Lower lobe of right lung (tissue), 2 donors: ENCODE measurements around the gene SYAP1. TPM values are rescaled to one million over a fixed set of nuclear protein-coding genes. Genes with fewer than 3 reads are reported as not detected.

Source experiments
- ATAC-seq, 2 donors: fragments of 200-7000 bp; cut with Tn5 transposase; one replicate each; pipeline ENCODE4 v1.9.1; 2020 to 2022; ENCODE audit warnings: mild to moderate bottlenecking in 2 of 2, moderate library complexity in 2 of 2
- DNase-seq: peaks from one replicate; pipeline ENCODE4 v3.0.0-alpha.2; 2020
- H3K27ac ChIP-seq: fragments of 200-600 bp; one replicate; pipeline ENCODE4 v1.8.0; 2022
- H3K27me3 ChIP-seq: fragments of 200-600 bp; one replicate; pipeline ENCODE4 v1.8.0; 2022; ENCODE audit warnings: low read depth
- H3K36me3 ChIP-seq: fragments of 200-600 bp; one replicate; pipeline ENCODE4 v1.8.0; 2022; ENCODE audit warnings: mild to moderate bottlenecking
- H3K4me1 ChIP-seq: fragments of 200-600 bp; one replicate; pipeline ENCODE4 v1.8.0; 2022
- H3K4me3 ChIP-seq: fragments of 200-600 bp; one replicate; pipeline ENCODE4 v1.8.0; 2022; ENCODE audit warnings: mild to moderate bottlenecking
- H3K9me3 ChIP-seq: fragments of 200-600 bp; one replicate; pipeline ENCODE4 v1.8.0; 2022
- intact Hi-C: fragments of 100-400 bp; cut with DNase I; formaldehyde crosslinking; loops from one replicate; pipeline ENCODE4 v1.11.0; 2022
- total RNA-seq: library from RNA; stranded (reverse); fragmentation: NEBNext Ultra II Directional; extraction: Animal tissue kit (Norgen Biotek cat#: 25700); gene quantifications from one replicate; pipeline ENCODE4 v1.2.1, GENCODE V29; 2021
- TF ChIP-seq, protein P1 (sequence below): fragments of 200-600 bp; IDR thresholded peaks from one replicate; pipeline ENCODE4 v1.8.0; 2022; ENCODE audit warnings: antibody characterized with exemption, mild to moderate bottlenecking
- donor health status: DM: no; HTN: yes; CAD: no; lungs with severe emphysema.

SYAP1 gene
- total RNA-seq, 1 donor from 2014 or later: 21.8 TPM

DNA sequence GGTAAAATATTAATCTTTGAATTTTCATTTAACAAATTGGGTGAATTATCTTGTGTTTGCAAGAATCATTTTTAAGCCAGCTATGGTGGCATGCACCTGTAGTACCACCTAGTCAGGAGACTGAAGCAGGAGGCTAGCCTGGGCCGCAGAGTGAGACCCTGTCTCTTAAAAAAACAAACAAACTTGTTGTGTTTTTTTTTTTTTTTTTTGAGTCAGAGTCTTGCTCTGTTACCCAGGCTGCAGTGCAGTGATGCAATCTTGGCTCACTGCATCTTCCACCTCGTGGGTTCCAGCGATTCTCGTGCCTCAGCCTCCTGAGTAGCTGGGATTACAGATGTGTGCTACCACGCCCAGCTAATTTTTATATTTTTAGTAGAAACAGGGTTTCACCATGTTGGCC lies 69.1 kb downstream of the SYAP1 start:
- Histone ChIP-seq H3K27ac (no peak overlapping the region), H3K27me3 (no peaks in the 10 kb centered on the region), H3K4me3 (no peak overlapping the region), H3K36me3 (peaks cover 8% of the 10 kb centered on the region), H3K4me1 (no peaks in the 10 kb centered on the region), H3K9me3 (no peaks in the 10 kb centered on the region)
- TF ChIP-seq, protein P1, sequence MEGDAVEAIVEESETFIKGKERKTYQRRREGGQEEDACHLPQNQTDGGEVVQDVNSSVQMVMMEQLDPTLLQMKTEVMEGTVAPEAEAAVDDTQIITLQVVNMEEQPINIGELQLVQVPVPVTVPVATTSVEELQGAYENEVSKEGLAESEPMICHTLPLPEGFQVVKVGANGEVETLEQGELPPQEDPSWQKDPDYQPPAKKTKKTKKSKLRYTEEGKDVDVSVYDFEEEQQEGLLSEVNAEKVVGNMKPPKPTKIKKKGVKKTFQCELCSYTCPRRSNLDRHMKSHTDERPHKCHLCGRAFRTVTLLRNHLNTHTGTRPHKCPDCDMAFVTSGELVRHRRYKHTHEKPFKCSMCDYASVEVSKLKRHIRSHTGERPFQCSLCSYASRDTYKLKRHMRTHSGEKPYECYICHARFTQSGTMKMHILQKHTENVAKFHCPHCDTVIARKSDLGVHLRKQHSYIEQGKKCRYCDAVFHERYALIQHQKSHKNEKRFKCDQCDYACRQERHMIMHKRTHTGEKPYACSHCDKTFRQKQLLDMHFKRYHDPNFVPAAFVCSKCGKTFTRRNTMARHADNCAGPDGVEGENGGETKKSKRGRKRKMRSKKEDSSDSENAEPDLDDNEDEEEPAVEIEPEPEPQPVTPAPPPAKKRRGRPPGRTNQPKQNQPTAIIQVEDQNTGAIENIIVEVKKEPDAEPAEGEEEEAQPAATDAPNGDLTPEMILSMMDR: no peak
- intact Hi-C loops: no loop called here
- ATAC-seq (no peak), DNase-seq (no peak)

DNA sequence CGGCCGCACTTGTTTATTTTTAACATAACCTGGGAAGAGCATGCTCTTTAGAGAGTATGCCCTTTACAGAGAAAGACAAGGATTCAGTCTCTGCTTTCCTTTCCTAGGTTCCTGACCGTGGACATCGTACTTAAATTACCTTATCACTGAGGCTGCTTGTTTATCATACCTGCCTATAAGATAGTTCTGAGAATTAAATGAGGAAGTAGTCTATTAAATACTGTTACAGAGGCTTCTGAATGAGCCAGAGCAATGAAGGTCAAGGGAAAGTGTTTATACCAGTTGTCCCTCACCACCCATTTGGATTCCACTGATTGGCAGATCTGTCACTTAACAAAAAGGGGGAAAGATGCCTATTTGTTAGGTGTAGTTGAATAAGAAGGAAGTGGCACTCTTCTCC lies 76.9 kb downstream of the SYAP1 start:
- H3K4me3 ChIP-seq: no peak overlapping the region
- TF ChIP-seq, protein P1: no peak
- H3K36me3 ChIP-seq: peaks cover 16% of the 10 kb centered on the region
- ATAC-seq: no peak
- H3K27ac ChIP-seq: no peak overlapping the region
- H3K9me3 ChIP-seq: no peaks in the 10 kb centered on the region
- no peaks in the 10 kb centered on the region for H3K4me1 ChIP-seq
- H3K27me3 ChIP-seq: no peaks in the 10 kb centered on the region
- intact Hi-C loops: no loop called here
- DNase-seq: no peak

DNA sequence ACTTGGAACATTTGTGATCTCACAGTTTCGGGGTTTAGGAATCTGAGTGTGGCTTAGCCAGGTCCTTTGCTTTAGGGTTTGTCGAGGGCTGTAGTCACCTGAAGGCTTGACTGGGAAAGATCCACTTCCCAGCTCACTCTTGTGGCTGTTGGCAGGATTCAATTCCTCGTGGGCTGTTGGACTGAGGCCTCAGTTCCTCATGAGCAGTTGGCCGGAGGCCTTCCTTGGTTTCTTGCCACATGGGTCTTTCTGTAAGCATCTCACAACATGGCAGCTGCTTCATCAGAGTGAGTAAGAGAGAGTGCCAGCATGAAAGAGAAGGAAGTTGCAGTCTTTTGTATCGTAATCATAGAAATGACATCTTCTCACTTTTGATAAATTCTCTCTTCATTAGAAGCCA lies 77.9 kb downstream of the SYAP1 start:
- ATAC-seq (no peak), DNase-seq (no peak)
- H3K9me3 ChIP-seq: no peaks in the 10 kb centered on the region
- peaks cover 16% of the 10 kb centered on the region for H3K36me3 ChIP-seq
- no peak overlapping the region for H3K4me3 ChIP-seq
- no peaks in the 10 kb centered on the region for H3K27me3 ChIP-seq
- TF ChIP-seq, protein P1: no peak
- no peak overlapping the region for H3K27ac ChIP-seq
- no peaks in the 10 kb centered on the region for H3K4me1 ChIP-seq
- intact Hi-C loops: no loop called here

DNA sequence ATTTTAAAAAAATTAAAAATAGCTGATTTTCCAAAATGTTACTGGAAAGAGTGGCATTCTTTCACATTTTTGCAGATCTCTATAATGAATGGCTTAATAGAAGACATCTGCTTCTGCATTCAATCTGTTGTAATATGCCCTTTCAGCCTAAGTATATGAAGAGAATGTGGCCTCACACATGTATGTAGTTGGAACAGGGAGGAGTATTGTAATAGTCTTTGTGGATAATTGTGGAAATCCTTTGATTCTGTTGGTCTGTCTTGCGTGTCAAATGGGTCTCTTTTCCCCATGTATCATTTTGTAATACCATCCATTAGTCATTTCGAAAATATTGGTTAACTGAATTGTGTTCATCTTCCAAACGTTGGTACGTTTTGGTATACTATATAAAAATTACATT lies 78.4 kb downstream of the SYAP1 start:
- Histone ChIP-seq H3K36me3 (peaks cover 16% of the 10 kb centered on the region), H3K27me3 (no peaks in the 10 kb centered on the region), H3K4me1 (no peaks in the 10 kb centered on the region), H3K4me3 (no peak overlapping the region), H3K9me3 (no peaks in the 10 kb centered on the region), H3K27ac (no peak overlapping the region)
- ATAC-seq (no peak), DNase-seq (no peak)
- TF ChIP-seq, protein P1: no peak
- intact Hi-C loops: no loop called here

DNA sequence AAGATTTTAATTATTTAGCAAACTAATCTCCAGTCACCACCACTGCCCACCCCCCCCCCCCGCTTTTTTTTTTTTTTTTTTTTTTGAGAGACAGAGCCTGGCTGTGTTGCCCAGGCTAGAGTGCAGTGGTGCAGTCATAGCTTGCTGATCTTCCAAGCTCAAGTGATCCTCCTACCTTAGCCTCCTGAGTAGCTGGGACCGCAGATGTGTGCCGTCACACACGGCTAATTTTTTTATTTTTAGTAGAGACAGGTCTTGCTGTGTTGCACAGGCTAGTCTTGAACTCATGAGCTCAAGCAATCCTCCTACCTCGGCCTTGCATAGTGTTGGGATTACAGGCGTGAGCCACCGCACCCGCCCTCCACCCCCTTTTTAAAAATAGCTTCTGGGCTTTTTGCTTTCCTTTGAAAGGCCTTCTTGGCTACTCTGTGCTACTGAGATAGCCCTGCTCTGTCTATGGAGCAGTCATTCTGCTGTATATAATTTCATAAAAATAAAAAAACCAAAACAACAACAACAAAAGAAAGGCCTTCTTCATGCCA lies 85.6 kb downstream of the SYAP1 start:
- Histone ChIP-seq H3K4me3 (no peak overlapping the region), H3K36me3 (no peaks in the 10 kb centered on the region), H3K9me3 (no peaks in the 10 kb centered on the region), H3K27ac (no peak overlapping the region), H3K27me3 (no peaks in the 10 kb centered on the region), H3K4me1 (peaks cover 10% of the 10 kb centered on the region)
- ATAC-seq (no peak), DNase-seq (no peak)
- TF ChIP-seq, protein P1: no peak
- intact Hi-C loops: no loop called here

DNA sequence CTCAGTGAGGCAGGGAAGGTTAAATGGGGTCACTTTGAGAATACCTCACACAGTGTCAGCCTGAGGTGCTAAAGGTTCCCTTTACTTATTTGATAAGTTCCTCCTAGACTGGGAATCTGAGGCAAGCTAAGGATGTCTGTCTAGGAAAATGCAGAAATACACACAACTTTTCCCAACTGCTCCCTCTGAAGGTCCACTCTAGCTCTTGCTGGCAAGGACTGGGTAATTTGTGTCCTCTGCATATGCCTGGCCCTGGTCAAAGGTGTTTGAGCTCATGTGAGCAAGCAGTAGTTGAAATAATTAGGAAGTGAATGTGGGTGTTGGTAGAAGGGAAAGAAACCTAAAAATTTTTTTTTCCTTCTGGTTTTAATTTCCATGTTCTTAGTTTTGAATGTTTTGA lies 88.1 kb downstream of the SYAP1 start:
- no peaks in the 10 kb centered on the region for H3K9me3 ChIP-seq
- DNase-seq (no peak), ATAC-seq (peak; percentile 46 to 74)
- peak overlapping the region; percentile 43 for H3K4me3 ChIP-seq
- intact Hi-C loops: no loop called here
- TF ChIP-seq, protein P1: peak; percentile 20
- peaks cover 10% of the 10 kb centered on the region for H3K4me1 ChIP-seq
- H3K27ac ChIP-seq: peak overlapping the region; percentile 24
- no peaks in the 10 kb centered on the region for H3K27me3 ChIP-seq
- no peaks in the 10 kb centered on the region for H3K36me3 ChIP-seq
